ENCODE measurements around the gene ATRAID. TPM values are rescaled to one million over a fixed set of nuclear protein-coding genes. Genes with fewer than 3 reads are reported as not detected.

Gene ATRAID
- total RNA-seq, 4 donors from 2014 or later = 107 to 210 (median 124) TPM

GRCh38 chr2:27251766-27252165, 39.9 kb downstream of the ATRAID start:
- TF ChIP-seq CTCF (IDR thresholded peaks at IDR 0.05) = no peak
- no peak for TF ChIP-seq EP300 (IDR thresholded peaks at IDR 0.05)
- no peak for TF ChIP-seq POLR2A (IDR thresholded peaks at IDR 0.05)
- H3K4me1 ChIP-seq = peaks cover 0 to 7% (median 0%) of the 10 kb centered on the region in 4 donors
- H3K36me3 ChIP-seq = no peaks in the 10 kb centered on the region
- WGBS, 2 donors = 75 to 82% methylated on average over 13 of the region's 13 CpGs
- no peak for DNase-seq (ENCODE audit: low spot score in 2 of 2)
- no peak overlapping the region for H3K27ac ChIP-seq
- H3K4me3 ChIP-seq = no peak overlapping the region
- no peaks in the 10 kb centered on the region for H3K9me3 ChIP-seq
- peaks cover 0 to 63% of the 10 kb centered on the region in 2 donors for H3K27me3 ChIP-seq

- no peak for TF ChIP-seq CTCF (IDR thresholded peaks at IDR 0.05)
- TF ChIP-seq EP300 (IDR thresholded peaks at IDR 0.05) = no peak
- TF ChIP-seq POLR2A (IDR thresholded peaks at IDR 0.05) = no peak
- no peaks in the 10 kb centered on the region for H3K36me3 ChIP-seq
- H3K27ac ChIP-seq = no peak overlapping the region
- H3K9me3 ChIP-seq = no peaks in the 10 kb centered on the region
- 43 to 46% methylated on average over 13 of the region's 13 CpGs for WGBS, 2 donors
- DNase-seq (ENCODE audit: low spot score in 2 of 2) = no peak
- H3K4me1 ChIP-seq = peaks cover 0 to 5% (median 0%) of the 10 kb centered on the region in 4 donors
- H3K27me3 ChIP-seq = peaks cover 0 to 89% of the 10 kb centered on the region in 2 donors
- no peak overlapping the region for H3K4me3 ChIP-seq
Observed at GRCh38 chr2:27255187-27255586, 43.3 kb downstream of the ATRAID start.

GRCh38 chr2:27255660-27256059, 43.8 kb downstream of the ATRAID start:
- Histone ChIP-seq H3K27me3 (peaks cover 0 to 89% of the 10 kb centered on the region in 2 donors), H3K4me3 (no peak overlapping the region), H3K27ac (no peak overlapping the region), H3K4me1 (peaks cover 0 to under 1% (median 0%) of the 10 kb centered on the region in 4 donors), H3K36me3 (no peaks in the 10 kb centered on the region), H3K9me3 (no peaks in the 10 kb centered on the region)
- 25 to 31% methylated on average over 1 of the region's 1 CpG for WGBS, 2 donors
- no peak for DNase-seq (ENCODE audit: low spot score in 2 of 2)
- TF ChIP-seq CTCF (IDR thresholded peaks at IDR 0.05) (no peak), POLR2A (IDR thresholded peaks at IDR 0.05) (no peak), EP300 (IDR thresholded peaks at IDR 0.05) (no peak)

- DNase-seq (ENCODE audit: low spot score in 2 of 2) = no peak
- H3K27me3 ChIP-seq = peaks cover 0 to 90% of the 10 kb centered on the region in 2 donors
- TF ChIP-seq CTCF (IDR thresholded peaks at IDR 0.05) = no peak
- H3K4me1 ChIP-seq = peaks cover 0 to 5% (median 2%) of the 10 kb centered on the region in 4 donors
- WGBS, 2 donors = 76 to 77% methylated on average over 7 of the region's 7 CpGs
- H3K9me3 ChIP-seq = no peaks in the 10 kb centered on the region
- H3K4me3 ChIP-seq = no peak overlapping the region
- no peaks in the 10 kb centered on the region for H3K36me3 ChIP-seq
- no peak overlapping the region for H3K27ac ChIP-seq
Observed at GRCh38 chr2:27256855-27257454, 45.1 kb downstream of the ATRAID start.

- TF ChIP-seq POLR2A (IDR thresholded peaks at IDR 0.05) (no peak), EP300 (IDR thresholded peaks at IDR 0.05) (no peak), CTCF (IDR thresholded peaks at IDR 0.05) (no peak)
- no peaks in the 10 kb centered on the region for H3K36me3 ChIP-seq
- no peaks in the 10 kb centered on the region for H3K9me3 ChIP-seq
- H3K27ac ChIP-seq = no peak overlapping the region
- no peak for DNase-seq (ENCODE audit: low spot score in 2 of 2)
- no peak overlapping the region for H3K4me3 ChIP-seq
- H3K4me1 ChIP-seq = peaks cover 0 to 16% (median 12%) of the 10 kb centered on the region in 4 donors
- WGBS, 2 donors = 81 to 88% methylated on average over 8 of the region's 8 CpGs
- peaks cover 0 to 88% of the 10 kb centered on the region in 2 donors for H3K27me3 ChIP-seq
Observed at GRCh38 chr2:27258051-27258450, 46.2 kb downstream of the ATRAID start.
